Measurements from ENCODE around the gene SHPK.

Gene SHPK

DNA sequence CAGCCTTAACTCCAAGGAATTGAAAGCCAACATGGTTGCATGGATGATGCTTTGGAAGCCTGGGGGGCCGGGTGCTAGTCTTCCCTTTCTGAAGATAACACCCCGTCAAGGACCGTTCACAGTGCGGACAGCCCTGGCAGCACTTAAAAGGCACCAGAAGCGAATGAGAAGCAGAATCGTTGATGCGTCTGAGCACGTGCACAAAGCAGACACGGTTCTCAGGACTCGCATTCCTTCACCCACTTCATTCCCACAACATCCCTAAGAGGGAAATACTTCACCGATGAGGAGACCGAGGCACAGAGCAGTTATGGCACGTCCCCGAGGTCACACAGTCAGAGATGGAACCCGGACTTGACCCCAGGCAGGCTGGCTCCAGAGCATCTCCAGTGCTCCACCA is 41.1 kb downstream of the SHPK start:
- Histone ChIP-seq H4K8ac (ENCODE audit: low read depth, low read length) (no peak overlapping the region), H2BK12ac (ENCODE audit: low read length) (no peak overlapping the region), H2BK120ac (ENCODE audit: low read depth, low read length) (no peak overlapping the region), H2AFZ (ENCODE audit: low read length) (no peak overlapping the region), H3K9me3 (replicated peaks in 1 of 2; ENCODE audit: control insufficient read depth in 2 of 2, insufficient read depth in 1 of 2, low read depth in 1 of 2, low read length in 2 of 2) (no peaks in the 10 kb centered on the region), H3K23ac (ENCODE audit: low read depth, low read length, poor library complexity) (no peak overlapping the region), H3K9ac (ENCODE audit: low read depth, low read length, poor library complexity) (no peak overlapping the region), H3K4me3 (ENCODE audit: low read length in 2 of 2) (no peak overlapping the region), H3K27me3 (ENCODE audit: control insufficient read depth in 3 of 3, insufficient read depth in 3 of 3, low read depth in 1 of 3, low read length in 3 of 3) (no peaks in the 10 kb centered on the region), H3K4ac (ENCODE audit: low read length) (no peak overlapping the region), H3K4me1 (ENCODE audit: control insufficient read depth in 2 of 2, insufficient read depth in 1 of 2, low read depth in 1 of 2, low read length in 2 of 2) (no peaks in the 10 kb centered on the region), H4K91ac (ENCODE audit: low read depth, low read length, poor library complexity) (no peak overlapping the region), H3K79me1 (ENCODE audit: low read depth, low read length) (no peaks in the 10 kb centered on the region), H2BK15ac (ENCODE audit: low read length) (no peak overlapping the region), H3K14ac (ENCODE audit: low read length) (no peak overlapping the region), H3K18ac (ENCODE audit: low read length) (no peak overlapping the region), H3K27ac (replicated peaks; ENCODE audit: low read length) (no peak overlapping the region), H2AK5ac (ENCODE audit: low read depth, low read length) (no peak overlapping the region), H3K36me3 (replicated peaks in 1 of 2; ENCODE audit: control insufficient read depth in 2 of 2, insufficient read depth in 2 of 2, low read length in 2 of 2) (peaks cover 0 to 21% of the 10 kb centered on the region in 2 donors), H3K4me2 (ENCODE audit: insufficient read depth, low read length, poor library complexity, severe bottlenecking) (no peak overlapping the region), H2BK5ac (ENCODE audit: low read length) (no peak overlapping the region)
- DNase-seq (ENCODE audit: low spot score), result no peak
- WGBS, 2 donors (ENCODE audit: extremely low coverage in 2 of 2, insufficient read length in 2 of 2, insufficient replicate concordance in 1 of 2), result no CpG with 5 or more reads among the region's 15 CpGs

DNA sequence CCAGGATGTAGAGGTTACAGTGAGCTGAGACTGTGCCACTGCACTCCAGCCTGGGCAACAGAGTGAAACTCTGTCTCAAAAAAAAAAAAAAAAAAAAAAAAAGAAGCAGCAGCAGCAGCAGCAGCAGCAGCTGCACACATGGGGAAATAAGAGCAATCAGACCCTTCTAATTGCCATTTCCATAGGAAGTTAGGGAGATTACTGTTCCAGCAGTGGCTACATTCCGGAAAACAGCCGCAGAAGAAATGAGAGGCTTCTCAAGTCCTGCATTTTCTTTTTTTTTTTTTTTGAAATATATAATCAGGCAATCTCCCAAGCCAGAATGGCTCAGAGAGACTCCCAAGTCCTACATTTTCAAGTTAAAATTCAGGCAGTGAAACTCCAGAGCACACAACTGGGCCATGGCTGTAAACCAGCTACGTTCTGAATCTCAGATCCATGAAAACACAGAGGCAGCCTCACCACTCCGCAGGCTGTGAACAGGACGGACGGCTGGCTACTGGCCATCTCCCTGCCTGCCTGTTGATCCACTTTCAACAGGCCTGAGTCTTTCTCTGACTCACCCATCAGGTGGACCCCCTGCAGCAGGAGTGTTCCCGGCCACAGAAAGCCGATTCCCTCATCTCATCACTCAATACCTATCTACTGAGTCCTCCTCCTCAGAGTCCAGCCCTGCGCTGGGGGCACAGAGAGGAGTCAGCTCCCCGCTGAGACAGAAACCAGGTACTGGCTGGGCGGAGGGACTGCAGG is 41.8 kb downstream of the SHPK start:
- Histone ChIP-seq H3K9me3 (replicated peaks in 1 of 2; ENCODE audit: control insufficient read depth in 2 of 2, insufficient read depth in 1 of 2, low read depth in 1 of 2, low read length in 2 of 2) (no peaks in the 10 kb centered on the region), H3K23ac (ENCODE audit: low read depth, low read length, poor library complexity) (no peak overlapping the region), H3K14ac (ENCODE audit: low read length) (no peak overlapping the region), H3K9ac (ENCODE audit: low read depth, low read length, poor library complexity) (no peak overlapping the region), H3K4me2 (ENCODE audit: insufficient read depth, low read length, poor library complexity, severe bottlenecking) (no peak overlapping the region), H4K8ac (ENCODE audit: low read depth, low read length) (no peak overlapping the region), H3K4ac (ENCODE audit: low read length) (no peak overlapping the region), H4K91ac (ENCODE audit: low read depth, low read length, poor library complexity) (no peak overlapping the region), H2BK15ac (ENCODE audit: low read length) (no peak overlapping the region), H3K79me1 (ENCODE audit: low read depth, low read length) (no peaks in the 10 kb centered on the region), H2BK12ac (ENCODE audit: low read length) (no peak overlapping the region), H3K27me3 (ENCODE audit: control insufficient read depth in 3 of 3, insufficient read depth in 3 of 3, low read depth in 1 of 3, low read length in 3 of 3) (no peaks in the 10 kb centered on the region), H3K27ac (replicated peaks; ENCODE audit: low read length) (no peak overlapping the region), H2BK120ac (ENCODE audit: low read depth, low read length) (no peak overlapping the region), H2AFZ (ENCODE audit: low read length) (no peak overlapping the region), H2BK5ac (ENCODE audit: low read length) (no peak overlapping the region), H3K36me3 (replicated peaks in 1 of 2; ENCODE audit: control insufficient read depth in 2 of 2, insufficient read depth in 2 of 2, low read length in 2 of 2) (peaks cover 6 to 29% of the 10 kb centered on the region in 2 donors), H3K4me1 (ENCODE audit: control insufficient read depth in 2 of 2, insufficient read depth in 1 of 2, low read depth in 1 of 2, low read length in 2 of 2) (no peaks in the 10 kb centered on the region), H3K4me3 (ENCODE audit: low read length in 2 of 2) (no peak overlapping the region), H2AK5ac (ENCODE audit: low read depth, low read length) (no peak overlapping the region), H3K18ac (ENCODE audit: low read length) (peak overlapping the region; percentile 36)
- no CpG with 5 or more reads among the region's 11 CpGs for WGBS, 2 donors (ENCODE audit: extremely low coverage in 2 of 2, insufficient read length in 2 of 2, insufficient replicate concordance in 1 of 2)
- no peak for DNase-seq (ENCODE audit: low spot score)

DNA sequence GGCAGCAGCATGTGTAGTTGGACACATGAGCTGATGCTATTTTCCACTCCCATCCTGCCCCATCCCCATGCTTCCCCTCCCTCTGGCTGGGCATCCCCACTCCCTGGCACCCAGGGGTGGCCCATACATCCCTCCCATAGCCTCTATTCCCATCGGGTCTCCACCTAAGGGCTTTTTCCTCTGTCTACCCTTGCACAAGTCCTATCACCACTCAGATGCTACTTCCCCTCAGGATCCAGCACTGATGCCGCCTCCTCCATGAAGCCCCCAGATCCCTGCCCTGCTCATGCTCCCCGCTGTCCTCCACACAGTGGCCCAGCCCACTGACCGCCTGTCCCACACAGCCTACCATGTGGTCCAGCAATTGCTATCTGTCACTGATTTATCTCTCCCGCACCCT is 42.7 kb downstream of the SHPK start:
- Histone ChIP-seq H3K4me3 (ENCODE audit: low read length in 2 of 2) (no peak overlapping the region), H4K8ac (ENCODE audit: low read depth, low read length) (no peak overlapping the region), H3K79me1 (ENCODE audit: low read depth, low read length) (no peaks in the 10 kb centered on the region), H3K9ac (ENCODE audit: low read depth, low read length, poor library complexity) (peak overlapping the region; percentile 54), H3K27me3 (ENCODE audit: control insufficient read depth in 3 of 3, insufficient read depth in 3 of 3, low read depth in 1 of 3, low read length in 3 of 3) (no peaks in the 10 kb centered on the region), H3K36me3 (replicated peaks in 1 of 2; ENCODE audit: control insufficient read depth in 2 of 2, insufficient read depth in 2 of 2, low read length in 2 of 2) (peaks cover 6 to 34% of the 10 kb centered on the region in 2 donors), H3K4me1 (ENCODE audit: control insufficient read depth in 2 of 2, insufficient read depth in 1 of 2, low read depth in 1 of 2, low read length in 2 of 2) (no peaks in the 10 kb centered on the region), H3K23ac (ENCODE audit: low read depth, low read length, poor library complexity) (peak overlapping the region; percentile 21), H2BK15ac (ENCODE audit: low read length) (no peak overlapping the region), H3K4ac (ENCODE audit: low read length) (no peak overlapping the region), H2BK12ac (ENCODE audit: low read length) (no peak overlapping the region), H2BK5ac (ENCODE audit: low read length) (no peak overlapping the region), H3K27ac (replicated peaks; ENCODE audit: low read length) (no peak overlapping the region), H4K91ac (ENCODE audit: low read depth, low read length, poor library complexity) (no peak overlapping the region), H3K4me2 (ENCODE audit: insufficient read depth, low read length, poor library complexity, severe bottlenecking) (no peak overlapping the region), H2AFZ (ENCODE audit: low read length) (no peak overlapping the region), H3K14ac (ENCODE audit: low read length) (peak overlapping the region; percentile 63), H3K9me3 (replicated peaks in 1 of 2; ENCODE audit: control insufficient read depth in 2 of 2, insufficient read depth in 1 of 2, low read depth in 1 of 2, low read length in 2 of 2) (no peaks in the 10 kb centered on the region), H2AK5ac (ENCODE audit: low read depth, low read length) (no peak overlapping the region), H3K18ac (ENCODE audit: low read length) (no peak overlapping the region), H2BK120ac (ENCODE audit: low read depth, low read length) (no peak overlapping the region)
- no peak for DNase-seq (ENCODE audit: low spot score)
- no CpG with 5 or more reads among the region's 5 CpGs for WGBS, 2 donors (ENCODE audit: extremely low coverage in 2 of 2, insufficient read length in 2 of 2, insufficient replicate concordance in 1 of 2)

DNA sequence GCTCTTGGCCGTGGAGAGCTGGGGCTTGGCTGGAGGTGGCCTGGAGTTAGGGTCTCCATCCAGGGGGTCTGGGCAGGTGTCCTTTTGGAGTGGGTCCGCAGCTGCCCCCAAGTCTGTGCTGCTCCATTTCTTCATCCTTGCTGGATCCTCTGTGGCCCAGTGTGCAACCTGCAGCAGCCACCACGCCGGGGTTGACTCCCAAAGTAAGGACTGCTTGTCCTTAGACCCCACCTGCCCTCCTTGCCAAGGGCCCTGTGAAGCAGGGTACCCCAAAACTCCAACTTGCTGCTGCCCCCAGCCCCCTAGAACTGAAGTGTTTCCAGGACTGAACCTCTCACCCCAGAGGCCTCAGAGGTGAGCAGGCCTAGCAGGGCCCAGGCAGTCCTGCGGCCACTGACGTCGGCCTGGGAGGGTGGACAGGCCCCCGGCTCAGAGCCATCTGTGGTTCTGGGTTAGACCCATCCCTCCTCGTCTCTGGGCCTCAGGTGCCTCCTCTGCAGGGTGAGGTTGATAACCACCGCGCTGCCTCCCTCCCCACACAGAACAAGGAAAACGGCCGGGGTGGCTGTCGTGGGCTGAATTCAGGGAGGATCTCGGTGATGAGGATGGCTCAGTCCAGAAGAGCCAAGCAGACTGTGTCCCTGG is 43.7 kb downstream of the SHPK start:
- no peak overlapping the region for H3K14ac ChIP-seq (ENCODE audit: low read length)
- H3K9me3 ChIP-seq (replicated peaks in 1 of 2; ENCODE audit: control insufficient read depth in 2 of 2, insufficient read depth in 1 of 2, low read depth in 1 of 2, low read length in 2 of 2), result no peaks in the 10 kb centered on the region
- H3K4me3 ChIP-seq (ENCODE audit: low read length in 2 of 2), result no peak overlapping the region
- H2BK12ac ChIP-seq (ENCODE audit: low read length), result no peak overlapping the region
- H3K4me1 ChIP-seq (ENCODE audit: control insufficient read depth in 2 of 2, insufficient read depth in 1 of 2, low read depth in 1 of 2, low read length in 2 of 2), result no peaks in the 10 kb centered on the region
- no peak overlapping the region for H3K4me2 ChIP-seq (ENCODE audit: insufficient read depth, low read length, poor library complexity, severe bottlenecking)
- no peak overlapping the region for H3K9ac ChIP-seq (ENCODE audit: low read depth, low read length, poor library complexity)
- no peaks in the 10 kb centered on the region for H3K79me1 ChIP-seq (ENCODE audit: low read depth, low read length)
- no peak for DNase-seq (ENCODE audit: low spot score)
- H3K23ac ChIP-seq (ENCODE audit: low read depth, low read length, poor library complexity), result no peak overlapping the region
- H4K91ac ChIP-seq (ENCODE audit: low read depth, low read length, poor library complexity), result no peak overlapping the region
- WGBS, 2 donors (ENCODE audit: extremely low coverage in 2 of 2, insufficient read length in 2 of 2, insufficient replicate concordance in 1 of 2), result no CpG with 5 or more reads among the region's 15 CpGs
- H2BK15ac ChIP-seq (ENCODE audit: low read length), result no peak overlapping the region
- no peak overlapping the region for H3K27ac ChIP-seq (replicated peaks; ENCODE audit: low read length)
- no peak overlapping the region for H2BK5ac ChIP-seq (ENCODE audit: low read length)
- H3K27me3 ChIP-seq (ENCODE audit: control insufficient read depth in 3 of 3, insufficient read depth in 3 of 3, low read depth in 1 of 3, low read length in 3 of 3), result no peaks in the 10 kb centered on the region
- peaks cover 6 to 41% of the 10 kb centered on the region in 2 donors for H3K36me3 ChIP-seq (replicated peaks in 1 of 2; ENCODE audit: control insufficient read depth in 2 of 2, insufficient read depth in 2 of 2, low read length in 2 of 2)
- no peak overlapping the region for H2AFZ ChIP-seq (ENCODE audit: low read length)
- H2AK5ac ChIP-seq (ENCODE audit: low read depth, low read length), result no peak overlapping the region
- H3K18ac ChIP-seq (ENCODE audit: low read length), result no peak overlapping the region
- no peak overlapping the region for H4K8ac ChIP-seq (ENCODE audit: low read depth, low read length)
- H2BK120ac ChIP-seq (ENCODE audit: low read depth, low read length), result no peak overlapping the region
- H3K4ac ChIP-seq (ENCODE audit: low read length), result no peak overlapping the region

Data from neuronal stem cell (in vitro differentiated cells).